ENCODE data around the gene SLC25A26.
"Not testable (repeated sequence)": the region's sequence is repeated elsewhere in the genome, so short reads cannot be mapped to it uniquely, and the experiment has no call there.

SLC25A26 gene

GRCh38 chr3:66298591-66298990, 77.8 kb downstream of the SLC25A26 start:
- no peaks in the 10 kb centered on the region for H3K36me3 ChIP-seq (ENCODE audit: control insufficient read depth in 1 of 2, insufficient read depth in 2 of 2, low read length in 2 of 2)
- no peak overlapping the region for H3K27ac ChIP-seq (ENCODE audit: low read length)
- H3K4me1 ChIP-seq (ENCODE audit: control insufficient read depth in 1 of 2, insufficient read depth in 2 of 2, low read length in 2 of 2) = peaks cover 0 to 24% of the 10 kb centered on the region in 2 donors
- no peaks in the 10 kb centered on the region for H3K27me3 ChIP-seq (ENCODE audit: low read depth, low read length)
- no peak overlapping the region for H3K4me3 ChIP-seq (ENCODE audit: low read depth in 1 of 2, low read length in 2 of 2)
- no peaks in the 10 kb centered on the region for H3K9me3 ChIP-seq (ENCODE audit: control insufficient read depth in 1 of 2, low read length in 2 of 2)

GRCh38 chr3:66299085-66299484, 78.3 kb downstream of the SLC25A26 start:
- peaks cover 0 to 24% of the 10 kb centered on the region in 2 donors for H3K4me1 ChIP-seq (ENCODE audit: control insufficient read depth in 1 of 2, insufficient read depth in 2 of 2, low read length in 2 of 2)
- not testable (repeated sequence) for H3K27me3 ChIP-seq (ENCODE audit: low read depth, low read length); H3K36me3 ChIP-seq (ENCODE audit: control insufficient read depth in 1 of 2, insufficient read depth in 2 of 2, low read length in 2 of 2); H3K27ac ChIP-seq (ENCODE audit: low read length); H3K9me3 ChIP-seq (ENCODE audit: control insufficient read depth in 1 of 2, low read length in 2 of 2); H3K4me3 ChIP-seq (ENCODE audit: low read depth in 1 of 2, low read length in 2 of 2)

- Histone ChIP-seq H3K27ac (ENCODE audit: low read length) (no peak overlapping the region), H3K4me3 (ENCODE audit: low read depth in 1 of 2, low read length in 2 of 2) (no peak overlapping the region)
Observed at GRCh38 chr3:66299891-66300290, 79.1 kb downstream of the SLC25A26 start.

GRCh38 chr3:66302288-66302687, 81.5 kb downstream of the SLC25A26 start:
- Histone ChIP-seq H3K27me3 (ENCODE audit: low read depth, low read length) (no peaks in the 10 kb centered on the region), H3K4me3 (ENCODE audit: low read depth in 1 of 2, low read length in 2 of 2) (no peak overlapping the region), H3K4me1 (ENCODE audit: control insufficient read depth in 1 of 2, insufficient read depth in 2 of 2, low read length in 2 of 2) (peaks cover 0 to 18% of the 10 kb centered on the region in 2 donors), H3K27ac (ENCODE audit: low read length) (no peak overlapping the region), H3K36me3 (ENCODE audit: control insufficient read depth in 1 of 2, insufficient read depth in 2 of 2, low read length in 2 of 2) (no peaks in the 10 kb centered on the region), H3K9me3 (ENCODE audit: control insufficient read depth in 1 of 2, low read length in 2 of 2) (no peaks in the 10 kb centered on the region)

More at GRCh38 chr3:66299891-66300290, 79.1 kb downstream of the SLC25A26 start:
- no peaks in the 10 kb centered on the region for H3K36me3 ChIP-seq (ENCODE audit: control insufficient read depth in 1 of 2, insufficient read depth in 2 of 2, low read length in 2 of 2)
- H3K4me1 ChIP-seq (ENCODE audit: control insufficient read depth in 1 of 2, insufficient read depth in 2 of 2, low read length in 2 of 2) = peaks cover 0 to 24% of the 10 kb centered on the region in 2 donors
- H3K9me3 ChIP-seq (ENCODE audit: control insufficient read depth in 1 of 2, low read length in 2 of 2) = no peaks in the 10 kb centered on the region
- H3K27me3 ChIP-seq (ENCODE audit: low read depth, low read length) = no peaks in the 10 kb centered on the region

- Histone ChIP-seq H3K4me1 (ENCODE audit: control insufficient read depth in 1 of 2, insufficient read depth in 2 of 2, low read length in 2 of 2) (peaks cover 0 to 6% of the 10 kb centered on the region in 2 donors), H3K4me3 (ENCODE audit: low read depth in 1 of 2, low read length in 2 of 2) (no peak overlapping the region), H3K27ac (ENCODE audit: low read length) (no peak overlapping the region), H3K9me3 (ENCODE audit: control insufficient read depth in 1 of 2, low read length in 2 of 2) (no peaks in the 10 kb centered on the region), H3K36me3 (ENCODE audit: control insufficient read depth in 1 of 2, insufficient read depth in 2 of 2, low read length in 2 of 2) (no peaks in the 10 kb centered on the region), H3K27me3 (ENCODE audit: low read depth, low read length) (no peaks in the 10 kb centered on the region)
Observed at GRCh38 chr3:66303491-66303901, 82.7 kb downstream of the SLC25A26 start.

- H3K4me1 ChIP-seq (ENCODE audit: control insufficient read depth in 1 of 2, insufficient read depth in 2 of 2, low read length in 2 of 2) = no peaks in the 10 kb centered on the region
- H3K27ac ChIP-seq (ENCODE audit: low read length) = no peak overlapping the region
- H3K4me3 ChIP-seq (ENCODE audit: low read depth in 1 of 2, low read length in 2 of 2) = no peak overlapping the region
- H3K36me3 ChIP-seq (ENCODE audit: control insufficient read depth in 1 of 2, insufficient read depth in 2 of 2, low read length in 2 of 2) = no peaks in the 10 kb centered on the region
- no peaks in the 10 kb centered on the region for H3K27me3 ChIP-seq (ENCODE audit: low read depth, low read length)
- H3K9me3 ChIP-seq (ENCODE audit: control insufficient read depth in 1 of 2, low read length in 2 of 2) = no peaks in the 10 kb centered on the region
Observed at GRCh38 chr3:66304293-66304692, 83.5 kb downstream of the SLC25A26 start.

GRCh38 chr3:66306086-66306485, 85.3 kb downstream of the SLC25A26 start:
- H3K4me1 ChIP-seq (ENCODE audit: control insufficient read depth in 1 of 2, insufficient read depth in 2 of 2, low read length in 2 of 2); H3K36me3 ChIP-seq (ENCODE audit: control insufficient read depth in 1 of 2, insufficient read depth in 2 of 2, low read length in 2 of 2); H3K27me3 ChIP-seq (ENCODE audit: low read depth, low read length); H3K4me3 ChIP-seq (ENCODE audit: low read depth in 1 of 2, low read length in 2 of 2); H3K27ac ChIP-seq (ENCODE audit: low read length); H3K9me3 ChIP-seq (ENCODE audit: control insufficient read depth in 1 of 2, low read length in 2 of 2): not testable (repeated sequence)

- H3K27me3 ChIP-seq (ENCODE audit: low read depth, low read length); H3K36me3 ChIP-seq (ENCODE audit: control insufficient read depth in 1 of 2, insufficient read depth in 2 of 2, low read length in 2 of 2); H3K9me3 ChIP-seq (ENCODE audit: control insufficient read depth in 1 of 2, low read length in 2 of 2); H3K27ac ChIP-seq (ENCODE audit: low read length); H3K4me1 ChIP-seq (ENCODE audit: control insufficient read depth in 1 of 2, insufficient read depth in 2 of 2, low read length in 2 of 2); H3K4me3 ChIP-seq (ENCODE audit: low read depth in 1 of 2, low read length in 2 of 2): not testable (repeated sequence)
Observed at GRCh38 chr3:66306991-66307390, 86.2 kb downstream of the SLC25A26 start.

- Histone ChIP-seq H3K36me3 (ENCODE audit: control insufficient read depth in 1 of 2, insufficient read depth in 2 of 2, low read length in 2 of 2) (no peaks in the 10 kb centered on the region), H3K27ac (ENCODE audit: low read length) (no peak overlapping the region), H3K27me3 (ENCODE audit: low read depth, low read length) (no peaks in the 10 kb centered on the region), H3K4me1 (ENCODE audit: control insufficient read depth in 1 of 2, insufficient read depth in 2 of 2, low read length in 2 of 2) (no peaks in the 10 kb centered on the region), H3K4me3 (ENCODE audit: low read depth in 1 of 2, low read length in 2 of 2) (no peak overlapping the region), H3K9me3 (ENCODE audit: control insufficient read depth in 1 of 2, low read length in 2 of 2) (no peaks in the 10 kb centered on the region)
Observed at GRCh38 chr3:66312039-66312438, 91.2 kb downstream of the SLC25A26 start.

- Histone ChIP-seq H3K9me3 (ENCODE audit: control insufficient read depth in 1 of 2, low read length in 2 of 2) (no peaks in the 10 kb centered on the region), H3K4me3 (ENCODE audit: low read depth in 1 of 2, low read length in 2 of 2) (no peak overlapping the region), H3K27me3 (ENCODE audit: low read depth, low read length) (no peaks in the 10 kb centered on the region), H3K4me1 (ENCODE audit: control insufficient read depth in 1 of 2, insufficient read depth in 2 of 2, low read length in 2 of 2) (no peaks in the 10 kb centered on the region), H3K27ac (ENCODE audit: low read length) (no peak overlapping the region), H3K36me3 (ENCODE audit: control insufficient read depth in 1 of 2, insufficient read depth in 2 of 2, low read length in 2 of 2) (no peaks in the 10 kb centered on the region)
Observed at GRCh38 chr3:66314455-66314854, 93.7 kb downstream of the SLC25A26 start.

GRCh38 chr3:66317750-66318376, 97.1 kb downstream of the SLC25A26 start:
- Histone ChIP-seq H3K9me3 (ENCODE audit: control insufficient read depth in 1 of 2, low read length in 2 of 2) (no peaks in the 10 kb centered on the region), H3K4me1 (ENCODE audit: control insufficient read depth in 1 of 2, insufficient read depth in 2 of 2, low read length in 2 of 2) (no peaks in the 10 kb centered on the region), H3K36me3 (ENCODE audit: control insufficient read depth in 1 of 2, insufficient read depth in 2 of 2, low read length in 2 of 2) (no peaks in the 10 kb centered on the region), H3K4me3 (ENCODE audit: low read depth in 1 of 2, low read length in 2 of 2) (no peak overlapping the region), H3K27ac (ENCODE audit: low read length) (no peak overlapping the region), H3K27me3 (ENCODE audit: low read depth, low read length) (no peaks in the 10 kb centered on the region)

- H3K4me3 ChIP-seq (ENCODE audit: low read depth in 1 of 2, low read length in 2 of 2) = no peak overlapping the region
- H3K27me3 ChIP-seq (ENCODE audit: low read depth, low read length) = no peaks in the 10 kb centered on the region
- no peaks in the 10 kb centered on the region for H3K36me3 ChIP-seq (ENCODE audit: control insufficient read depth in 1 of 2, insufficient read depth in 2 of 2, low read length in 2 of 2)
- H3K27ac ChIP-seq (ENCODE audit: low read length) = no peak overlapping the region
- no peaks in the 10 kb centered on the region for H3K4me1 ChIP-seq (ENCODE audit: control insufficient read depth in 1 of 2, insufficient read depth in 2 of 2, low read length in 2 of 2)
- H3K9me3 ChIP-seq (ENCODE audit: control insufficient read depth in 1 of 2, low read length in 2 of 2) = no peaks in the 10 kb centered on the region
Observed at GRCh38 chr3:66320390-66320789, 99.6 kb downstream of the SLC25A26 start.
